ENCODE measurements around the gene LRRC9. TPM values are rescaled to one million over a fixed set of nuclear protein-coding genes. Genes with fewer than 3 reads are reported as not detected.

Gene LRRC9
- not detected for total RNA-seq

- Mint-ChIP-seq H3K36me3 (ENCODE audit: low read depth) (no peaks in the 10 kb centered on the region), H3K4me1 (ENCODE audit: low read depth) (peaks cover 7% of the 10 kb centered on the region), H3K9me3 (no peaks in the 10 kb centered on the region), H3K27me3 (ENCODE audit: low read depth) (peaks cover 47% of the 10 kb centered on the region), H3K27ac (no peak within 1 kb of the TSS), H3K4me3 (peak within 1 kb of the TSS; percentile 54)
- intact Hi-C loops (cut with micrococcal nuclease) = loop anchor here (2.0 to 10.0 kb wide), 3 partner anchors 45 to 435 kb away; partner anchors contain the start of genes JKAMP and L3HYPDH
- peak; percentile 8 for DNase-seq
- CTCF ChIA-PET = interaction anchor here (0.7 kb wide), 1 partner anchor 22 kb away, joined by 3 read pairs; no protein-coding TSS in a partner anchor
These were observed at the start of gene LRRC9 for GRCh38 chr14:59919570-59920377. Gene LRRC9, plus strand, starts transcription at chr14:59920144.

- CTCF ChIA-PET = interaction anchor here (0.6 to 1.2 kb wide), 3 partner anchors 94 to 373 kb away, joined by 3 to 4 read pairs (median 4); no protein-coding TSS in a partner anchor
- no peak within 1 kb of the TSS for H3K27ac Mint-ChIP-seq
- H3K4me3 Mint-ChIP-seq = peak within 1 kb of the TSS; percentile 77
- intact Hi-C loops (cut with micrococcal nuclease) = no loop called here
- H3K36me3 Mint-ChIP-seq (ENCODE audit: low read depth) = no peaks in the 10 kb centered on the region
- H3K9me3 Mint-ChIP-seq = no peaks in the 10 kb centered on the region
- peak; percentile 38 for DNase-seq
- H3K27me3 Mint-ChIP-seq (ENCODE audit: low read depth) = peaks cover 40% of the 10 kb centered on the region
- H3K4me1 Mint-ChIP-seq (ENCODE audit: low read depth) = peaks cover 7% of the 10 kb centered on the region
These were observed 49.4 kb upstream of the LRRC9 start, which contains the start of gene RTN1 for GRCh38 chr14:59870277-59871165. Gene RTN1, minus strand, starts transcription at chr14:59870776. Its CDS starts 146 bp downstream, at chr14:59870630.

DNA sequence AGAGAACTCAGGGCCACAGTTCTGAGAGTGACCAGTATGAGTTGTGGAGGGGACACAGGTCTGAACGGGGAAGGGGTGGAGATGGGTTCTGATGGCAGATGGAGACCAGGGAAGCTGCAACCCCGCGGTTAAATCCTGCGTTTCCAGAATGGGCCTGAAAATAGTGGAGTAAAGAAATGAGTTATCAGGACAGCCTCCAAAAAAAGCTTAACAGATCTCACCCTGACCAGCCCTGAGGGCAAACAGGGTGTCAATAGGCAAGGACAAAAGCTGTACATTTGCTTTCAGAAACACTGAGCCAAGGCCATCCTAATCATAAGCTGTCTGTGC, 48.8 kb upstream of the LRRC9 start:
- DNase-seq = no peak
- peaks cover 37% of the 10 kb centered on the region for H3K27me3 Mint-ChIP-seq (ENCODE audit: low read depth)
- H3K4me3 Mint-ChIP-seq = peak overlapping the region; percentile 77
- H3K9me3 Mint-ChIP-seq = no peaks in the 10 kb centered on the region
- H3K27ac Mint-ChIP-seq = no peak overlapping the region
- CTCF ChIA-PET = interaction anchor here (0.6 to 1.2 kb wide), 3 partner anchors 94 to 373 kb away, joined by 3 to 4 read pairs (median 4); no protein-coding TSS in a partner anchor
- intact Hi-C loops (cut with micrococcal nuclease) = no loop called here
- H3K36me3 Mint-ChIP-seq (ENCODE audit: low read depth) = no peaks in the 10 kb centered on the region
- H3K4me1 Mint-ChIP-seq (ENCODE audit: low read depth) = peaks cover 7% of the 10 kb centered on the region

GRCh38 chr14:59882957-59883356, 37.0 kb upstream of the LRRC9 start:
- CTCF ChIA-PET = no interaction called here
- H3K27me3 Mint-ChIP-seq (ENCODE audit: low read depth) = peaks cover 30% of the 10 kb centered on the region
- no peak for DNase-seq
- no peak overlapping the region for H3K4me3 Mint-ChIP-seq
- no peaks in the 10 kb centered on the region for H3K36me3 Mint-ChIP-seq (ENCODE audit: low read depth)
- intact Hi-C loops (cut with micrococcal nuclease) = no loop called here
- H3K4me1 Mint-ChIP-seq (ENCODE audit: low read depth) = no peaks in the 10 kb centered on the region
- H3K27ac Mint-ChIP-seq = no peak overlapping the region
- no peaks in the 10 kb centered on the region for H3K9me3 Mint-ChIP-seq

- intact Hi-C loops (cut with micrococcal nuclease) = no loop called here
- CTCF ChIA-PET = no interaction called here
- DNase-seq = no peak
- Mint-ChIP-seq H3K36me3 (ENCODE audit: low read depth) (no peaks in the 10 kb centered on the region), H3K9me3 (no peaks in the 10 kb centered on the region), H3K4me3 (no peak overlapping the region), H3K27me3 (ENCODE audit: low read depth) (peaks cover 23% of the 10 kb centered on the region), H3K27ac (no peak overlapping the region), H3K4me1 (ENCODE audit: low read depth) (no peaks in the 10 kb centered on the region)
These were observed 29.3 kb upstream of the LRRC9 start for GRCh38 chr14:59890676-59891075.

GRCh38 chr14:59895721-59896120, 24.2 kb upstream of the LRRC9 start:
- CTCF ChIA-PET = interaction anchor here (1.1 kb wide), 1 partner anchor 17 kb away, joined by 3 read pairs; no protein-coding TSS in a partner anchor
- Mint-ChIP-seq H3K27me3 (ENCODE audit: low read depth) (peaks cover 17% of the 10 kb centered on the region), H3K9me3 (no peaks in the 10 kb centered on the region), H3K4me3 (no peak overlapping the region), H3K4me1 (ENCODE audit: low read depth) (no peaks in the 10 kb centered on the region), H3K36me3 (ENCODE audit: low read depth) (no peaks in the 10 kb centered on the region), H3K27ac (no peak overlapping the region)
- DNase-seq = no peak
- intact Hi-C loops (cut with micrococcal nuclease) = loop anchor here (2.0 kb wide), 1 partner anchor 263 kb away; no protein-coding TSS in a partner anchor

DNA sequence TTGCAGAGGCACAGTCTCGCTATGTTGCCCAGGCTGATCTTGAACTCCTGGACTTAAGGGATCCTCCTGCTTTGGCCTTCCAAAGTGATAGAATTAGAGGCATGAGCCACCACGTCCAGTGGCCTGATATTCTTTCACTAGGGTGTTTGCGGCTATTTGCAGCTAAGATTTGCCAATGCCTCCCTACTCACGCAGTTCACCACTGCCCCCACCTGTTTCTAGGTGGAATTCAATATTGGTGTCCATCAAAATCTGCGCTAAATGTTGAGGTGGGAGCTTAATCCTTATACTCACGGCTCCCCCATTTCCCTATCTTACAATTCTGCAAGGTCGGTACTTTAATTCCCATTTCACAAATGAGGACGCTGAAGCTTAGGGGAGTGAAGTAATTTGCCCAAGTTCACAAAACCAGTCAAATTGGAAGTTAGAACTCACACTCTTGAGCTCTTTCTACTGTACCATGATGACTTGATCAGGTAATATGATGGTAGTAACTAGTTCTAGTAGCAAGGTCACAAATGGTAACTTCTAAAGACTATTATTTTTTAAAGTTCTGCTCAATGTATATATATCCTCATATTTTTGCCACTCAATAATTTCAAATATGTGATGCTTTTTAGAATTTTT, 22.1 kb upstream of the LRRC9 start:
- peak; percentile 10 for DNase-seq
- CTCF ChIA-PET = interaction anchor here (0.8 to 2.2 kb wide), 7 partner anchors 12 to 395 kb away, joined by 3 to 17 read pairs (median 4); partner anchors contain the start of gene CCDC175
- Mint-ChIP-seq H3K4me1 (ENCODE audit: low read depth) (no peaks in the 10 kb centered on the region), H3K27me3 (ENCODE audit: low read depth) (peaks cover 14% of the 10 kb centered on the region), H3K9me3 (peaks cover 1% of the 10 kb centered on the region), H3K4me3 (no peak overlapping the region), H3K27ac (no peak overlapping the region), H3K36me3 (ENCODE audit: low read depth) (no peaks in the 10 kb centered on the region)
- intact Hi-C loops (cut with micrococcal nuclease) = loop anchor here (2.0 kb wide), 1 partner anchor 265 kb away; no protein-coding TSS in a partner anchor

DNA sequence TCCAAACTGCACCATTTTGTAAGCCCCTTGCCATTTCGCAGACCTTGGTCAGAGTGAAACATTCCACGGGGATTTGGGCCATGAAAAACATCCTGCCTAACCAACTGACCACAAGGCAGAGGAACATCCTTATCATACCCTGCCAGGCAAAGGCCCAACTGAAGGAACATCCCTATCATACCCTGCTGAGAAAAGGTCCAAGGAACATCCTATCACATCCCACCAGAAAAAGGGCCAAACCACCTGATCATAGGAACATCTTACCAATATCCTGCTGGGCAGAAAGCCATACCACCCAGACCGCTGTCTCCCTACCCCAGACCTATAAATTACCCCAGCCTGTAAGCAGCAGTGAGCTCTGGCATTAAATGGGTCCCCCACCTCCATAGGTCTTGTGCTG, 19.4 kb upstream of the LRRC9 start:
- CTCF ChIA-PET = interaction anchor here (1.2 kb wide), 1 partner anchor 284 kb away, joined by 3 read pairs; no protein-coding TSS in a partner anchor
- no peak overlapping the region for H3K4me3 Mint-ChIP-seq

GRCh38 chr14:59904184-59904583, 15.8 kb upstream of the LRRC9 start:
- no peak for DNase-seq
- H3K4me1 Mint-ChIP-seq (ENCODE audit: low read depth) = no peaks in the 10 kb centered on the region
- H3K27me3 Mint-ChIP-seq (ENCODE audit: low read depth) = peaks cover 13% of the 10 kb centered on the region
- intact Hi-C loops (cut with micrococcal nuclease) = no loop called here
- peaks cover 1% of the 10 kb centered on the region for H3K9me3 Mint-ChIP-seq
- H3K36me3 Mint-ChIP-seq (ENCODE audit: low read depth) = no peaks in the 10 kb centered on the region
- CTCF ChIA-PET = no interaction called here
- no peak overlapping the region for H3K4me3 Mint-ChIP-seq
- H3K27ac Mint-ChIP-seq = no peak overlapping the region

More for the DNA sequence above, 19.4 kb upstream of the LRRC9 start:
- Mint-ChIP-seq H3K36me3 (ENCODE audit: low read depth) (no peaks in the 10 kb centered on the region), H3K9me3 (peaks cover 1% of the 10 kb centered on the region), H3K4me1 (ENCODE audit: low read depth) (no peaks in the 10 kb centered on the region), H3K27me3 (ENCODE audit: low read depth) (peaks cover 15% of the 10 kb centered on the region), H3K27ac (no peak overlapping the region)
- intact Hi-C loops (cut with micrococcal nuclease) = no loop called here
- DNase-seq = no peak

DNA sequence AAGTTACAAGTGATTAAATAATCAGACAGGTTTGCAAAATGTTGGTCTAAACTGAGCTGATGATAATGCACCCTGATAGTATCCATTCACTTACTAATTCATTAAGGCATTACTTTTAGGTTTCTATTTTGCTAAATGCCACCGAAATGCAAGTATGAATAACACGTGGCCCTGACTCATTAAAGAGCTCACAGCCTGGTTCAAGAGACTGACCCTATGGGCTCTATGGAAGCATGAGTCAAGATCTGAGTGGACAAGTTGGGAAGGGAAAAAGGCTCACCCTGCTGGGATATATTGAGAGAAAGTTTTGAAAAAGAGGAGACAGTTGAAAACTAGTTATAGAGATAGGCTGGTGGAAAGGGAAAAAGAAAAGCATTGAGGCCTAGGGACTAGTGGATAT, 14.8 kb upstream of the LRRC9 start:
- CTCF ChIA-PET = interaction anchor here (0.5 to 0.8 kb wide), 3 partner anchors 59 to 515 kb away, joined by 3 read pairs; no protein-coding TSS in a partner anchor
- Mint-ChIP-seq H3K36me3 (ENCODE audit: low read depth) (no peaks in the 10 kb centered on the region), H3K9me3 (peaks cover 1% of the 10 kb centered on the region), H3K27ac (no peak overlapping the region), H3K4me3 (no peak overlapping the region), H3K27me3 (ENCODE audit: low read depth) (peaks cover 15% of the 10 kb centered on the region), H3K4me1 (ENCODE audit: low read depth) (no peaks in the 10 kb centered on the region)
- DNase-seq = no peak
- intact Hi-C loops (cut with micrococcal nuclease) = no loop called here

- CTCF ChIA-PET = no interaction called here
- no peak overlapping the region for H3K27ac Mint-ChIP-seq
- no peaks in the 10 kb centered on the region for H3K36me3 Mint-ChIP-seq (ENCODE audit: low read depth)
- peaks cover 29% of the 10 kb centered on the region for H3K27me3 Mint-ChIP-seq (ENCODE audit: low read depth)
- H3K4me1 Mint-ChIP-seq (ENCODE audit: low read depth) = no peaks in the 10 kb centered on the region
- H3K4me3 Mint-ChIP-seq = no peak overlapping the region
- no peaks in the 10 kb centered on the region for H3K9me3 Mint-ChIP-seq
- intact Hi-C loops (cut with micrococcal nuclease) = no loop called here
- no peak for DNase-seq
These were observed 7.5 kb upstream of the LRRC9 start for GRCh38 chr14:59912443-59912842.

DNA sequence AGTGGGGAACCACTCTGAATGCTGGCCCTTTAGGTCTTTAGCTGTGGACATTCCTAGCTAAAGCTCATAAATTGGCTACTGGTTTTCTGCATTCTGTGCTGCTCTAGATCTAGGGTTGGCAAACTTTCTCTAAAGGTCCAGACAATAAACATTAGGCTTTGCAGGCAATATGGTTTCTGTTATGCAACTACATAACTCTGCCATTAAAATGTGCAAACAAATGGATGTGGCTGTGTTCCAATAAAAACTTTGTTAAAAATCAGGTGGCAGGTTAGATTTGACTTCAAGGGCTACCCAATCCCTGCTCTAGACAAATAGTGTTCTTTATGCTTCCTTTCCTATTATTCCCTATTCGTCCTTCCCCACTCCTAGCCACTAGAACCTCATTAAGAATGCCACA, 6.8 kb upstream of the LRRC9 start:
- Mint-ChIP-seq H3K36me3 (ENCODE audit: low read depth) (no peaks in the 10 kb centered on the region), H3K4me1 (ENCODE audit: low read depth) (no peaks in the 10 kb centered on the region), H3K27ac (no peak overlapping the region), H3K9me3 (no peaks in the 10 kb centered on the region), H3K4me3 (no peak overlapping the region), H3K27me3 (ENCODE audit: low read depth) (peaks cover 26% of the 10 kb centered on the region)
- CTCF ChIA-PET = interaction anchor here (0.6 kb wide), 1 partner anchor 379 kb away, joined by 4 read pairs; no protein-coding TSS in a partner anchor
- DNase-seq = no peak
- intact Hi-C loops (cut with micrococcal nuclease) = no loop called here
